Liver (tissue), 9 donors: ENCODE data around the gene MAN2B1. TPM values are rescaled to one million over a fixed set of nuclear protein-coding genes. Genes with fewer than 3 reads are reported as not detected.

Experiments
- DNase-seq: peaks from one replicate; pipeline ENCODE4 v3.0.0-alpha.2; 2017; ENCODE audit warnings: low spot score
- H3K27ac ChIP-seq, 2 donors: one replicate each; pipeline ENCODE4 v1.7.0; 2013; ENCODE audit warnings: inconsistent platforms in 2 of 2, low read length in 2 of 2, control low read depth in 1 of 2, low read depth in 1 of 2, mild to moderate bottlenecking in 1 of 2
- H3K27me3 ChIP-seq, 4 donors: one replicate each; pipeline versions ENCODE4 v1.6.1 to v1.7.0; 2013; ENCODE audit warnings: low read length in 3 of 4, inconsistent platforms in 1 of 4, mild to moderate bottlenecking in 1 of 4, moderate library complexity in 1 of 4; ENCODE audit not compliant: control insufficient read depth in 4 of 4, insufficient read depth in 4 of 4
- H3K36me3 ChIP-seq, 4 donors: one replicate each; pipeline versions ENCODE4 v1.6.1 to v1.7.0; 2013; ENCODE audit warnings: low read length in 3 of 4, mild to moderate bottlenecking in 3 of 4, low read depth in 1 of 4, moderate library complexity in 1 of 4; ENCODE audit not compliant: control insufficient read depth in 4 of 4, insufficient read depth in 3 of 4
- H3K4me1 ChIP-seq, 4 donors: one replicate each; pipeline versions ENCODE4 v1.6.1 to v1.7.0; 2013; ENCODE audit warnings: low read length in 3 of 4, mild to moderate bottlenecking in 3 of 4, moderate library complexity in 1 of 4; ENCODE audit not compliant: control insufficient read depth in 4 of 4, insufficient read depth in 4 of 4
- H3K4me3 ChIP-seq, 3 donors: one replicate each; pipeline versions ENCODE4 v1.6.1 to v1.7.0; 2013; ENCODE audit warnings: low read length in 3 of 3, control low read depth in 1 of 3, low read depth in 1 of 3, mild to moderate bottlenecking in 1 of 3
- H3K9ac ChIP-seq, 2 donors: one replicate each; pipeline ENCODE4 v1.7.0; 2013; ENCODE audit warnings: low read length in 2 of 2, mild to moderate bottlenecking in 2 of 2, moderate library complexity in 2 of 2, control low read depth in 1 of 2, low read depth in 1 of 2
- H3K9me3 ChIP-seq, 4 donors: one replicate each; pipeline versions ENCODE4 v1.6.1 to v1.7.0; 2013; ENCODE audit warnings: low read length in 3 of 4; ENCODE audit not compliant: control insufficient read depth in 4 of 4
- ATF3 ChIP-seq: IDR thresholded peaks from 2 replicates; pipeline ENCODE4 v1.6.1; 2016; ENCODE audit warnings: antibody characterized with exemption
- CTCF ChIP-seq: fragments of 150-350 bp; IDR thresholded peaks from 2 replicates; pipeline ENCODE4 v1.5.1; 2017; ENCODE audit warnings: improper control_type of control experiment, low read depth, low read length; ENCODE audit not compliant: missing input control
- EGR1 ChIP-seq, 2 donors: IDR thresholded peaks; 2 replicates each; pipeline ENCODE4 v1.6.1; 2016 to 2018; ENCODE audit warnings: antibody characterized with exemption in 2 of 2, low read depth in 2 of 2
- FOXA1 ChIP-seq: IDR thresholded peaks from 2 replicates; pipeline ENCODE4 v1.6.1; 2016; ENCODE audit warnings: antibody characterized with exemption
- FOXA2 ChIP-seq: IDR thresholded peaks from 2 replicates; pipeline ENCODE4 v1.6.1; 2016; ENCODE audit warnings: antibody characterized with exemption
- HNF4A ChIP-seq, 2 donors: conservative IDR thresholded peaks; 2 replicates each; pipeline ENCODE4 v1.6.1; 2016; ENCODE audit warnings: antibody characterized with exemption in 2 of 2, mild to moderate bottlenecking in 2 of 2
- HNF4G ChIP-seq: IDR thresholded peaks from 2 replicates; pipeline ENCODE4 v1.6.1; 2016; ENCODE audit warnings: antibody characterized with exemption
- JUND ChIP-seq, 2 donors: IDR thresholded peaks; 2 replicates each; pipeline ENCODE4 v1.6.1; 2016; ENCODE audit warnings: antibody characterized with exemption in 2 of 2
- MAX ChIP-seq: IDR thresholded peaks from 2 replicates; pipeline ENCODE4 v1.6.1; 2016; ENCODE audit warnings: antibody characterized with exemption
- NR2F2 ChIP-seq: IDR thresholded peaks from 2 replicates; pipeline ENCODE4 v1.6.1; 2016; ENCODE audit warnings: antibody characterized with exemption
- RAD21 ChIP-seq, 2 donors: IDR thresholded peaks; 2 replicates each; pipeline ENCODE4 v1.6.1; 2016; ENCODE audit warnings: antibody characterized with exemption in 2 of 2, mild to moderate bottlenecking in 2 of 2
- REST ChIP-seq: IDR thresholded peaks from 2 replicates; pipeline ENCODE4 v1.6.1; 2016; ENCODE audit warnings: antibody characterized with exemption, mild to moderate bottlenecking
- RXRA ChIP-seq, 2 donors: IDR thresholded peaks; 2 replicates each; pipeline ENCODE4 v1.6.1; 2017 to 2018; ENCODE audit warnings: antibody characterized with exemption in 2 of 2, mild to moderate bottlenecking in 1 of 2
- SP1 ChIP-seq: IDR thresholded peaks from 2 replicates; pipeline ENCODE4 v1.6.1; 2018; ENCODE audit warnings: antibody characterized with exemption, mild to moderate bottlenecking
- TAF1 ChIP-seq: conservative IDR thresholded peaks from 2 replicates; pipeline ENCODE4 v1.6.1; 2016; ENCODE audit warnings: antibody characterized with exemption, mild to moderate bottlenecking
- YY1 ChIP-seq: IDR thresholded peaks from 2 replicates; pipeline ENCODE4 v1.6.1; 2016; ENCODE audit warnings: antibody characterized with exemption, mild to moderate bottlenecking
- ZBTB33 ChIP-seq: IDR thresholded peaks from 2 replicates; pipeline ENCODE4 v1.6.1; 2016; ENCODE audit warnings: antibody characterized with exemption
- WGBS: extraction: QIAGEN DNeasy Blood & Tissue Kit; methylation state at CpG from one replicate; pipeline ENCODE4 v1.1.7; 2013; 5-methylcytosine and 5-hydroxymethylcytosine counted together
- polyA plus RNA-seq, 2 donors: library from polyadenylated mRNA; stranded (reverse) in 1 of 2; unstranded in 1 of 2; fragments of 200-250 nt in 1 of 2; fragments of >200 nt in 1 of 2; fragmentation: Nextera tagmentation in 1 of 2; extraction: Ambion mirVana in 1 of 2; gene quantifications; one replicate each; pipeline versions ENCODE4 v1.2.1 to v1.2.3, GENCODE V29; 2013 to 2015
- total RNA-seq, 2 donors: library from RNA; depleted of rRNA; stranded (reverse); fragments of >200 nt; gene quantifications; one replicate each; pipeline ENCODE4 v1.2.3, GENCODE V29; 2014
- donor health status: healthy.
- donor health status: healthy.
- donor health status: healthy.
- donor health status: healthy.
- donor health status: healthy.

The MAN2B1 gene
- total and polyA plus RNA-seq, 4 donors: 23.5 to 42.9 (median 35.1) TPM

GRCh38 chr19:12642506-12642905 lies 24.0 kb downstream of the MAN2B1 start:
- Histone ChIP-seq H3K4me1 (peaks cover 0 to 4% (median 1%) of the 10 kb centered on the region in 4 donors), H3K27ac (no peak overlapping the region), H3K9ac (no peak overlapping the region), H3K9me3 (no peaks in the 10 kb centered on the region), H3K36me3 (no peaks in the 10 kb centered on the region), H3K27me3 (no peaks in the 10 kb centered on the region), H3K4me3 (no peak overlapping the region)
- DNase-seq: no peak
- no peak for TF ChIP-seq NR2F2
- TF ChIP-seq JUND (IDR thresholded peaks at IDR 0.05): no peak
- TF ChIP-seq TAF1: no peak
- no peak for TF ChIP-seq RXRA (IDR thresholded peaks at IDR 0.05)
- no peak for TF ChIP-seq CTCF
- TF ChIP-seq FOXA2: no peak
- TF ChIP-seq FOXA1: no peak
- 91% methylated on average over 26 of the region's 26 CpGs for WGBS

- Histone ChIP-seq H3K9me3 (no peaks in the 10 kb centered on the region), H3K4me1 (peaks cover 0 to 3% (median 1%) of the 10 kb centered on the region in 4 donors), H3K36me3 (no peaks in the 10 kb centered on the region), H3K27ac (no peak overlapping the region), H3K4me3 (no peak overlapping the region), H3K9ac (no peak overlapping the region), H3K27me3 (no peaks in the 10 kb centered on the region)
- no peak for DNase-seq
- 79% methylated on average over 13 of the region's 13 CpGs for WGBS
- TF ChIP-seq HNF4A (conservative IDR thresholded peaks at IDR 0.05) (no peak), EGR1 (IDR thresholded peaks at IDR 0.05; ENCODE audit: low read depth in 2 of 2) (no peak), YY1 (no peak), REST (no peak), MAX (no peak), TAF1 (no peak), HNF4G (no peak), FOXA2 (no peak), RAD21 (IDR thresholded peaks at IDR 0.05) (no peak), RXRA (IDR thresholded peaks at IDR 0.05) (no peak), JUND (IDR thresholded peaks at IDR 0.05) (no peak), FOXA1 (no peak), ATF3 (no peak), CTCF (no peak), NR2F2 (no peak), ZBTB33 (no peak), SP1 (no peak)
Observed at GRCh38 chr19:12641456-12641855, 25.1 kb downstream of the MAN2B1 start.
